HG02610 (cell line): Measurements from ENCODE around the gene RPN2.

Experiments
- ATAC-seq: cut with Tn5 transposase; IDR thresholded peaks from one replicate; pipeline ENCODE4 v1.9.1; 2021; ENCODE audit warnings: mild to moderate bottlenecking, moderate library complexity; ENCODE audit not compliant: unreplicated experiment

The RPN2 gene

DNA sequence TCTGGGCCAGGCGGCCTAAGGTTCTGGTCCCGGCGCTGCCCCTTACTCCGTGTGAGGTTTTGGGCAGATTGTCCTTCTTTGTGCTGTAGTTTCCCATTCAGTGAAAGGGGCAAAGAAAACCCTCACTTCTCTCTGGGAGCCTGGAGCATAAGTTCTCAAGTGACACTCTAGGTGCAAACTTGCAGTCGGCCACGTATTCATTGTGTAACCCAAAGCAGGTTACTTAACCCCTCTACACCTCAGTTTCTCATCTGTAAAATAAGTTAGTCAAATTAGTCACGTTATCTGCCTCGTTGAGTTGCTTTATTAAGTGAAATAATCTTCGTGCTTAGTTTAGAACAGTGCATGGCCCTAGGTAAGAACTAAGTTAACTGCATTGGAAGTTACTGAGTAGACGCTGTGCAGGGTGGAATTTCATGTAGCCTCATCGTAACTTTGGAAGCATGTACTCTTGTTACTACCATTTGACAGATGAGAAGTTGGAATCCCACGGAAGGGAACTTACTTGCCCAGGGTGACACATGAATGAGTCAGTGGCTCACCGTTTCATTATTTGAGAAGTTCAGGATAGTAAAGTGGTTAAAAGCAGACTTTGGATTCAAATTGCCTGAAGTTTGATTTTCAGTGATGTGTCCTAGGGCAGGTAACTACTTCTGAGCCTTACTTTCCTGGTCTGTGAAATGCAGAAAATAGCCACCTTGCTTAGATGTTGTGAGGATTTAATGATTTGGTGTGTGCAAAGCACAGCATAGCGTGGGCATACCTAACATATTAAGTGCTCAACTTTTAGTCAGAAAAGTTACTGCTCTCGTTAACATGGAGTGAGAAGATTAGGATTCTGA lies 774 bp downstream of the RPN2 start:
- no peak for ATAC-seq

DNA sequence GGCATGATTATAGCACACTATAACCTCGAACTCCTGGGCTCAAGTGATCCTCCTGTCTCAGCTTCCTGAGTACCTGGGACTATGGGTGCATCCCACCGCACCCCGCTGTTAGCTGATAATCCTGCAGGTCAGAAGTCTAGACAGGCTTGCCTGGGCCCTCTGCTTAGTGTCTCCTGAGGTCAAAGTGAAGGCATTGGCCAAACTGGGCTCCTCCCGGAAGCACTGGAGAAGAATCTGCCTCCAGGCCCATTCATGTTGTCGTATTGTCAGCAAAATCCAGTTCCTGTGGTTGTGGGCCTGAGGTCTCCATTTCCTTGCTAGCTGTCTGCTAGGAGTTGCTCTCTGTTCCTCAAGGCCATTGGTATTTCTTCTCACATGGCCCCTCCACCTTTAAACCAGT lies 6.6 kb downstream of the RPN2 start:
- ATAC-seq = no peak

DNA sequence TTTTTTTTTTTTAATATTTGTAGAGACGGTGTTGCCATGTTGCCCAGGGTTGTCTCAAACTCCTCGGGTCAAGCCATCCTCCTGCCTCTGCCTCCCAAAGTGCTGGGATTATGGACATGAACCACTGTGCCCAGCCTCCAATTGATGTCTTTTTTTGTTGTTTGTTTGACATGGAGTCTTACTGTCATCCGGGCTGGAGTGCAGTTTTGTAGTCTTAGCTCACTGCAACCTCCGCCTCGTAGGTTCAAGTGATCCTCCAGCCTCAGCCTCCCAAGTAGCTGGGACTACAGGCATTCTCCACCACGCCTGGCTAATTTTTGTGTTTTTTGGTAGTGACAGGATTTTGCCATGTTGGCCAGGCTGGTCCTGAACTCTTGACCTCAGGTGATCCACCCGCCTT lies 9.7 kb downstream of the RPN2 start:
- no peak for ATAC-seq

DNA sequence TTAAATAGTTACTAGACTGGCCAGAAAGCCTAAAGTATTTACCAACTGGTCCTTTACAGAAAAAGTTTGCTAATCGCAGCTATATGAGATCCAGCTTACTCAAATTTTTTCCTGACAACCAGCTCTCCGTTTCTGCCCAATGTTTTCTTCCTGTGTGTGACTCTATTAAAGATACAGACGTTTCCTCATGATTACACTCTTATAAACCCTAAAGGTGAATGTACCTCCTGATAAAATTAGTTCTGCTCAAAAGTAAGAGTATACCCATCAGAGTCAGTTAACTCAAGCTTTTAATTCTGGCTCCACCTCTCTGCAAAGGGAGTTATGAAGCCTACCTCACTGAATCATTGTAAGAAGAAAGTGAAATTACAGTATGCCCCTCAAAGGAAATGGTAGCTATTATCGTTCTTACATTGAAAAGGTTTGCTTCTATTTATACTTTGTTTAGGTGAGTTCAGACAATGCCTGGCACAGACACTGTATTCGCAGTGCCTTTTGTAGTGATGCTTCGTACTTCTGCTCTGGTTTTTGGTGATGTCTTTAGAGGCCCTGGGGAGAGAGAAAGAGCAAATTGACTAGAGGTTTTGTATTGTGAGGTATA lies 10.4 kb downstream of the RPN2 start:
- ATAC-seq = no peak

DNA sequence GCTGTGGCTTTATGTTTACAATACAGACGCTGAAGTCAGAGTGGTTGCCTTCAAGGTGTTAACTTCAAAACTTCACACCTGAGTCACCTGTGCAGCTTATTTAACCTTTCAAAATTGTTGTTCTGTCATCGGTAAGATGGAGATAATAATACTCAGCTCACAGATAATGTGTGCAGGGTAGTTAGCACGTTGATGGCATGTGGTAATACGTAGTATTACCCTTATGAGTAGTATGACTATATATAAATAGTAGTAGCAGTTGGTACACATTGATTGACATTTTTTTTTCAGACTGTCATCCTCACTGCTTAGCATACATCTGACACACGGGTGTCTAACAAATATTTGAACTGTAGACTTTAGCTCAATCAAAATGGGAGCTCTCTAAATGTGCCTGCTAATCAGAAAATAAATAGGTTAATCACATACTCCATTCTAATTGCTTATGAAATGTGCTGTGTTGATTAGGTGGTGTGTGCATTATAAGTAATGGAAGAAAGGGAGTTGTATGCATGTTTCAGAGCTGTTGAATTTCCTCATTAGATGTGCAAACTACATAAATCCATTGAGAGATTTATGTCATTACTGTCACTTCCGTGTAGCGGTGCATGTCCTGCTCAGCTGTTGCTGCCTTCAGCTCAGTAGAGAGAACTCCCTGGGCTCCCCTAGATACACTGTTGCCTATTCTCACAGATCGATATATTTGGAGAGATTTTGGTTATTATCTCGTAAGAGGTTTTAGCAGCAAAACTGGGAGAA lies 11.4 kb downstream of the RPN2 start:
- no peak for ATAC-seq

DNA sequence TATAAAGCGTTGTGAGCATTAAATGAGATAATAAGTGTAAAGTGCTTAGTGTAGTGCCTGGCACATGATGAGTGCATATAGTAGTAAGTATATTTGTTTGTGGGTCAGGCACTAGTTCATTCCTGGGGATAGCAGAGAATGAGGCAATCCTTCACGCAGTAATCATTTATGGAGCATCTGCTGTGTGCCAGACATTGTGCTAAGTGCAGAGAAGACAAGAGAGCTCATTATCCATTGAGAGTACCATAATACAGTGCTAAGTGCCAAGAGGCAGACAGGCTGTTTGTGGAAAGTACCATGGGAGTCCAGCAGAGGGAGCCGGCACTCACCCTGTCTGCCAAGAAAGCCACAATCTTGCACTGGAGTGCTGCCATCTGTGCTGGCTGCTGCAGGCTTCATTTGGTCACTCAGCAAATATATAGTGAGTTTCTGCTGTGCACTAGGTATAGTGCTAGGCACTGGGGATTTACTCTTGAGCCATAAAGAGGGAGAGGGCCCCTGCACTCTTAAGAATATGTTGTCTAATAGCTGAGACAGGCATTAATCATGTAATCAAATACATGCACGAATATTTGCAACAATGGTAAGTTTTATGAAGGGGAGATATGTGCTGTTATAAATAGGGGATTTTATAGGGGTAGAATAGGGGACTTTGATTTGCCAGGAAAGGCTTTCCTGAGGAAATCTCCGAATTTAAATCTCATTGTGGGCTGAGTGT lies 13.2 kb downstream of the RPN2 start:
- ATAC-seq = no peak

DNA sequence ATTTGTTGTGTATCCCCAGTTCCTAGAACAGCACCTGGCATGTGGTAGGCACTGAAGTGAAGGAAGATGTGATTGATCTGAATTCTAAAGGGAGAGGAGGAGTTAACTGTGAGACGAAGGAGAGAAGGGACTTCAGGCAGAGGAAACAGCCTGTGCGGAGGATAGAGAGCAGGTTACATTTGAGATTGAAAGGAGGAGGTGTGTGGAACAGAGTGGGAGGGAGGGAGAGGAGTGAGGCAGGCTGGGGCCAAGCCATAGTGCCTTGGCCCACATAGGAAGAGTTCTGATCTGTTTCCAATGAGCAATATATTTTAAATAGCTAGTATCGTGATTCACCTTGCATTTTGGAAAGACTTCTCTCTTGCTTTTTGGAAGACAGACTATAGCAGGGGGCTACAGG lies 14.1 kb downstream of the RPN2 start:
- no peak for ATAC-seq

DNA sequence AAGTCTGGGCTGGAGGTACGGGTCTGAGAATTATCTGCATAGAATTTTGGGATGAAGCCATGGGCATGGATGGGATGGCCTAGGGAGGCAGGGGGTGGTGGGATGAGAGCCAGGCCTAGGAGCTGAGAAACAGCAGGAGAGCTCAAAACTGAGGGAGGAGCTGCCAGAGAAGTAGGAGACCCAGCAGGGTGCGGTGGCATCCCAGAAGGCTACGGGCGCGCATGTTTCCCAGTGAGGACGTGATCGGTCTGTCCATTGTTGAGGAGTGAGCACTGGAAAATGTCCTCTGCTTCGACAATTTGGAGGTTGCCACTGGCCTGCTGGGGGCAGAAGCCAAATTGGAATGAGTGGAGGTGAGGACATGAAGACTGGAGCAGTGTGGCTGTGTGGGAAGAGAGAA lies 14.7 kb downstream of the RPN2 start:
- ATAC-seq = no peak

DNA sequence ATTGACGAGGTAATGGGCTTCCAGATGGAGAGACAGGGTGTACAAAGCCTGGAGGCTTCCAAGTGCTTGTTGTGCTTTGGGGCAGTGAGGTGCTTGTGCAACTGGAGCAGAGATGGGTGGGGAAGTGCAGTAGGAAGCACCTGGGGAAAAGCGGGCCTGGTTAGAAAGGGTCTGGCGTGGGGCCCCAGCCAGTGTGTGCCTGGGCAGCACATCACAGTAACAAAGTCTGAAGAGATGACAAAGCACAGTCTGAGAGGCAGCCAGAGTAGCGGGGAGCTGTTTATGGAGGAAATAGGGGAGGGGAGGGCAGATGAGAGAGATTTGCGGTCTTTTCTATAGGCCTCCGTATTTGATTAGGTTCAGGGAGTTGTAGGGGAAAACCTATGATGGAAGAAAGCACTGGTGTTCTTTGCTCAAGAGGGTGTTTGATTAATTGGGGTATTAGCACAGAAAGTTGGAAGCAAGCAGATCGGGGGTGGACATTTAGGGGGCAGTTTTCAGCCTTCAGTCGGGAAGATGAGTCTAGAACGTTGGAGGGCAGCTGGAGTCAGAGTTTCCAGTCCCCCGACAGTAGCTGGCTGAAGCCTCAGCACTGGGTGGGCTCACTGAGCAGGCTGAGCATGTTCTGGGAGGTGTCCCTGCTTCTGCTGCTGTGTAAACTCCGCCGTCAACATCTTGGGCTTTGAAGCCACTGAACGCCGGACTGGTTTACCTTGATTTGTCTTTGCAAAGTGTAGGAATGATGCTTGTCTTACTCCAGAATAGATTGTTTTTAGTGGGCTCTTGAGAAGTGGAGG lies 15.7 kb downstream of the RPN2 start:
- no peak for ATAC-seq

DNA sequence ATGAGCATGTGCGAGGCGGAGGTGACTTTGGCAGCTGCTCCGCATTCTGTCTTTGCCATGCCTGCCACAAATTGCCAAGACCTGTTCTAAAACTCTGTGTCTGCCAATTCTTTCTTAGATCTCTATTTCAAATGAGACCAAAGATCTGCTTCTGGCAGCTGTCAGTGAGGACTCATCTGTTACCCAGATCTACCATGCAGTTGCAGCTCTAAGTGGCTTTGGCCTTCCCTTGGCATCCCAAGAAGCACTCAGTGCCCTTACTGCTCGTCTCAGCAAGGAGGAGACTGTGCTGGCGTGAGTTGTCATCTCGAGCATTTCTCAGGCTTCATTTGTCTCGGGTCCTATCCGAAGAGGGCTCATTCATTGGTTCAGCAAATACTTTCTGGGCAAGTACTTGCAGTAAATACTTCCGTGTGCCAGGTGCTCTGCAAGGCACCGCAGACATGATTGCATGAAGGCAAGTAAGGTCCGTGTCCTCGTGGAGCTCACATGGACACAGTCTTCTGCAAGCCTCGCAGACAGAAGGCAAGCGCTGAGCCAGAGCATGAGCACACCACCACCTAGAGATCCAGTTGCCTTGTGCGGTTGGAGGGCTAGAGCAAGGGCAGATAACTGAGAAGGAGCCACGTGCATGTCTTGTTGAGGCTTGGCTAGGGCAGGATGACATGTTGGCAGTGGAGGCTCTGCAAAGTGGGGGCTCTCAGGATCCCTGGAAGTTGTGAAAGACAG lies 20.0 kb downstream of the RPN2 start:
- ATAC-seq = no peak

DNA sequence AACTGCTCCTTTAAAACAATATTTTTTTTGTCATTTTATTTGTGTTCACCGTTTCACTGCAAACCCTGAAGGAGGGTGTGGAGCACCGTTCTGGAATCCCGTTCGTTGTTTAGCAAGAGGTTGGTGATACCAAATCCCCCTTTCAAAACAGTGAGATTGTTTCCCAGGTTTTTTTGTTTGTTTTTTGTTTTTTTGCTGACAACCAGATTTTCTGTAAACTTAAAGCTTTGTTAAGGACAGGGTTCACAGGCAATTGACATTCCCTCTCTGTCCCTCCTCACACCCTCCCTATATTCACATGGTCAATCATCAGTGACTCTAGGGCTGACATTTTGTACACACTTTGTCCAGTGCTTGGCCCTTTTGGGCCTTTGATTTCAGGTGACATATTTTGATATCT lies 21.2 kb downstream of the RPN2 start:
- no peak for ATAC-seq

DNA sequence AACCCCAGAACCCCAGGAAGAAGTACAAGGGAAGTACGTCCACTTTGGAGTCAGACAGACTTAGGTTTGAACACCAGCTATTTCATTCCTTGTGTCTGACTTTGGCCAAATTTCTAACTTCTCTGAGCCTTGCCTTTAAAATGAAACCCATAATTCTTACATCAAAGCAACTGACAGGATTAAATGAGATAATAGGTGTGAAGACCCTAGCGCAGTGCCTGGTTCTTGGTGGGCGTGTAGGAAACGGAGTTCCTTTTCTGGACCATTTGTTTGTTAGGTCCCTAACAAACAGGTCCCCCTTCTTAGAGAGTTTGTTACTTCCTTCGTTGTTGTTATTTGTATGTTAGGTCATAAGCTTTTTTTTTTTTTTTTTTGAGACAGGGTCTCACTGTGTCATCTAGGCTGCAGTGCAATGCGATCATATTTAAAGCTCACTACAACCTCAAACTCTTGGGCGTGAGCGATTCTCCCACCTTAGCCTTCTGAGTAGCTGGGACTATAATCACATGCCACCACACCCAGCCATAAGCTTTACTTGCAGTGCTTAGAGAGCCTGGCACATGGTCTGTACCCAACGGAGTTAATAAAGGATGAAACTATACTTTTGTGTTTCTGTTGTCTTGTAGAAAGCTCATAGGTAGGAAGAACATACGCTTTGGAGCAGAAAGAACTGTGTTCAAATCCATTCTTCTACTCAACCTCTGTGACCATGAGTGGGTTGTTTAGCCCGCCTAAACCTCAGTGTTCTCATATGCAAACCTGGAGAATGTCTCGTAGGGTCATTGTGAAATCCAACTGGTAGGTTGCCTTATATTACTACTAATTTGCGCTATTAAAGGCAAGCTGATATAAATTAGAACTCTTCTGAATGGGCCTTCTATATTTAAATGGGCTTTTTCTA lies 22.0 kb downstream of the RPN2 start:
- no peak for ATAC-seq

DNA sequence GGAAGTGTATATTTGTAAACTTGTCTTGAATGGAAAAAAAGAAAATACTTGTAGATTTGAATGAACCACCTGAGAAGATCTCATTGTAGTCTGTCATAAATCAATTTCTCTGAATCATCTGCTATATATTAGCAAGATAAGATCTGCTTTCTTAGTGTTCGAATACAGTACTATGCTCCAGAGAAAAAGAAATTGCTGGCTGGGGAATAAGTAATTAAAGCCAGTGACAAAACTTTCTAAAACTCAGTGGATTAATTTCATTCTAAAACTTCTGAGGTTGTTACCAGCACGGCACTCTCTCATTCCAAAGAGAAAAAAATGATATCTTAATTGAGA lies 22.7 kb downstream of the RPN2 start:
- ATAC-seq = no peak

DNA sequence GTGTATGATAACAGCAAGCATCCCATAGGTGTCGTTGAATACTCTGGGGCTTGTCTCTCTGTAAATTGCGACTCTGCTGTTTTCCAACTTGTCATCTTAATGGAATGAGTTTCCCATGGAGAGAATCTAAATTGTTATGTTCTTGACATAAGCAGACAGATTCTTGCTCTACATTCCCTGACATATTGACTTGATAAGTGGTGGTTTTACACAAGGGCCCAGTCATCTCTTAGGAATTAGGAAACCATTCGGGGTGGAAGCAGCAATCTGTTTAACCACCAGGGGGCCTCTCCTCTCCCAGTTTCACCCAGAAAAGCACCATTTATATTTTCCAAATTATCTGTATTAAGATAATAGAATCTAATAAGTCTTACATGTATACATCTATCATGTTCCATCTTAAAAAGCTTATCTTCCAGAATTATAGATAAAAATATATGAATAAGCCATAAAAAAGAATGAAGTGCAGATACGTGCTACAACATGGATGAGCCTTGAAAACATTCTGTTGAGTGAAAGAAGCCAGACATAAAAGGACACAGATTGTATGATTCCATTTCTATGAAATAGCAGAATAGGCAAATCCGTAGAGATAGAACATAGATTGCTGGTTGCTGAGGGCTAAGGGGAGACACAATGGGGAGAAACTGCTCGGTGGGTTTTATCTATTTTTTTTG lies 23.3 kb downstream of the RPN2 start:
- no peak for ATAC-seq

DNA sequence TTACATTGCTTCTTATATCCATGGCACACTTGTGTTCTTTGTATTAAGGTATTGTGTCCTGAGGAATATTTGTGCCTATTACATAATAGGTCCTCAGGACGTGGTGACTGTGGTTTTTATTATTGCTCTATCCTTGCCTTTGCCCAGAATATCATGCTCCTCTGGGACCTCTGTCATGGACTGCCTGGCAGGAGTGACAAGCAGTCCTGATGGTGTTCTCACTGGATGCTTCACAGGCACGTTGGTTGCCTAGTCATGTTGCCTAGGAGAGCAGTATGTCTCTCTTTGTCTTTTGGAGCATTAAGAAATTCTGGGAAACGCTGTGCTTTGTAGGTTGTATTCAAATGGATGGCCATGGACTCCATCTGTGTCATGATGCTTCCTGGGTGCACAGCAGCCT lies 24.9 kb downstream of the RPN2 start:
- ATAC-seq = no peak

DNA sequence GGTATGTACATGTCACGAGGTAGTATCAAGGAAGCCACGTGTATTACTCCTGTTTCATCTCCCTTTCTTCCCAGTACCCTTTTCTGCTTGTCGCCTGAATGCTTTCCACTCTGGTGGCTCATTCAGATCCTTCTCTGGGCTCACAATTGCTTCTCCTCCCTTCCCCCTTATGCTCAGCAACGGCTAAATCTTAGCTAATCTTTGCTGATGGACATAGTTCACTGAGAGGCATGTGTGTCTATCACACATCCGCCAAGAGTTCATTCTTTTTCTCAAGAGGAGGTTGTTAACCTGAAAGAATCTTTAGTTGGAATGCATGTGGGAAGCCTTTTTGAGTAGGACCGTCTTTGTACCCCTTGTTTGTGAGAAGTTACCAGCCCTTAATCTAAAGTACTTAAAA lies 26.0 kb downstream of the RPN2 start:
- no peak for ATAC-seq

DNA sequence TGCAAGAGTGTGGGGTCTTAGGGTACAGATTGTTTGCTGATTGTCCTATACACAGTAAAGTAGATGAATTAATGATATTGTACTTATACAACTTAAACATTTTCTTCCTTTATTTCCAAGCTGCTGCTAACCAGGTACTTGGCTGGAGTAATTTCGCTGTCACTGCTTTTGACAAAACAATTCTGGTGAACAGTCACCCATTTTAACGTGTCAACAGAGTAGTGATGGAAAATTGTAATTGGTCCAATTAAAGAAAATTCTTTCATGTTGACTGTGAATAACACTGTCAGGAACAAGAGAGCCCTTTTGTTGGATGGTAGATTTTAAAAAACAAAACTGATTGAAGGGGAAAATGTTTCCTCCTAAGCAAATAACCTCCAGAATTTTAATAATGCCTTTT lies 26.7 kb downstream of the RPN2 start:
- no peak for ATAC-seq

DNA sequence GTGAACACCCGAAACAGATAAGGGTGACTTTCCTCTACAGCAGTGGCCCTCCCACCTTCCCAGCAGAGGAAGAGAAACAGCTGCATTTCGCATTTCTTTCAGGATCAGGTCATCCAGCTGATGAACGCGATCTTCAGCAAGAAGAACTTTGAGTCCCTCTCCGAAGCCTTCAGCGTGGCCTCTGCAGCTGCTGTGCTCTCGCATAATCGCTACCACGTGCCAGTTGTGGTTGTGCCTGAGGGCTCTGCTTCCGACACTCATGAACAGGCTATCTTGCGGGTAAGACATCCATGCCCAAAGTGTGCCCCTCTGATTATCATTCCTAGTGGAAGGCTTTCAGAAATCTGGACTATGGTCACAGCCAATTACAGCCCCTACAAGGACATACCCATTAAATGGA lies 28.0 kb downstream of the RPN2 start:
- no peak for ATAC-seq

DNA sequence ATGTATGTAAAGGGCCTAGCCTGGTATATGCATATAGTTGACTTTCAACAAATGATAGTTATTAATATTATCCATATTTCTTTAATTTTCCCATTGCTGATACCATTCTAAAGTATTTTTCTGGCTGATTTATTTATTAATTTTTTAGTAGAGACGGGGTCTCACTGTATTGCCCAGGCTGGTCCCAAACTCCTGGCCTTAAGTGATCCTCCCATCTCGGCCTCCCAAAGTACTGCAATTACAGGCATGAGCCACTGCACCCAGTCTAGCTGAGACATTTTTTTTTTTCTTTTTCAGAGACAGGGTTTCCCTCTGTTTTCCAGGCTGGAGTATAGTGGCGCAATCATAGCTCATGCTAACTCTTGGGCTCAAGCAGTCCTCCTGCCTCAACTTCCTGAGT lies 30.1 kb downstream of the RPN2 start:
- no peak for ATAC-seq
